GM19467 (cell line): ENCODE measurements around the gene PLEKHA6.
A peak's percentile ranks its signal among the peaks of the same experiment; 100 is the strongest.

Experiments
- ATAC-seq: cut with Tn5 transposase; IDR thresholded peaks from one replicate; pipeline ENCODE4 v1.9.1; 2021; ENCODE audit warnings: mild to moderate bottlenecking, moderate library complexity; ENCODE audit not compliant: unreplicated experiment

Gene PLEKHA6

GRCh38 chr1:204217648-204218000 lies 142.1 kb downstream of the PLEKHA6 start:
- no peak for ATAC-seq

GRCh38 chr1:204216880-204217647 lies 142.7 kb downstream of the PLEKHA6 start:
- no peak for ATAC-seq

DNA sequence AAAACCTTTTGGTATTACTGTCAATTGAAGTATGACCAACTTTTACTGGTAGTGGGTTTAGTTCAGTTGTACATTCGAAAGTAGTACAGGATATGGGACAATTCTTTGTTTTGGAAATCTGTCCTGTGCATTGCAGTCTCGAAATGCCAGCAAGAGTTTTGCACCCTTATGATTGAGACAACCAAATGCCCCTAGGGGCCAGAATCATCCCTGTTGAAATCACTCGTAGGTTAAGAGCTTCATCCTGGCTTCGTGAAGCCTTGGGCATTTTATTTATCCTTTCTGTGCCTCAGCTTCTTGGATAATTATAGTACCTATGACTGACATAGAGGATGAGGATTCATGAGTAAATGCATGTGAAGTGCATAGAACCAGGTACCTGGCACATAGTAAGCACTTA lies 143.5 kb downstream of the PLEKHA6 start:
- ATAC-seq: no peak

GRCh38 chr1:204213668-204214662 lies 145.8 kb downstream of the PLEKHA6 start, which contains the start of gene GOLT1A:
GOLT1A (minus strand) TSS chr1:204213988; CDS start chr1:204213906, 82 bp downstream.
- ATAC-seq: peak; percentile 70

DNA sequence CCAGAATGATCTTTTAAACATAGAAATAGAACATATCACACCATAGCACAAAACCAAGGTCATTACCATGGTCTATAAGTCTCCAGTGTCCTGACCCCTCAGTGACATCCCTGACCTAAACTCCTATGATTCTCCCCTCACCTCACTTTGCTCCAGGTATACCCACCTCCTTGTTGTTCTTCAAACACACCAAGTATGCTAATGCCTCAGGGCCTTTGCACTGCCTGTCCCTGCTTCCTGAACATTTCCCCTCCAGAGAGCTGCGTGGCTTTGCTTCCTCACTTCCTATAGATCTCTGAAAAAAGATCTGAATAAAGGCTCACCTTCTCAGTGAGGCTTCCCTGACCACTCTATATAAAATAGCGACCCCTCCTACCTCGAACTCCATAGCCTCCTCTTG lies 147.0 kb downstream of the PLEKHA6 start:
- no peak for ATAC-seq

DNA sequence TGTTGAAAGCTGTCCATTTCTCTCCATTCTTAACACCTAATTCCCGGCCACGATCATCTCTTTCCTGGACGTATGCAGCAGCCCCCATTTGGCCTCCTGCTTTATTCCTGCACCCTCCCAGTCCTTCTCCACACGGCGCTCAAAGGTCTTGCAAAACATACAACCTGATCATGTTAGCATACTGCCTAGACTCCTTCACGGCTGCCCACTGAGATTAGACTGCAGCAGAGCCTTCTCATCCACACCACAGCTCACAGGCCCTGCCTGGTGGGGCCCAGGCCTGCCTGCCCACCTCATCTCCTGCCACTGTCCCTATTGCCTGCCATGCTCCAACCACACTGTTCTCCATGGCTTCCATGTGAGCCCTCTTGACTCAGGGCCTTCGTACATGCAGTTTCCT lies 148.7 kb downstream of the PLEKHA6 start:
- ATAC-seq: no peak

- ATAC-seq: no peak
Measured at GRCh38 chr1:204207136-204207616, 152.6 kb downstream of the PLEKHA6 start.

- ATAC-seq: no peak
Measured at GRCh38 chr1:204206121-204206520, 153.6 kb downstream of the PLEKHA6 start.

DNA sequence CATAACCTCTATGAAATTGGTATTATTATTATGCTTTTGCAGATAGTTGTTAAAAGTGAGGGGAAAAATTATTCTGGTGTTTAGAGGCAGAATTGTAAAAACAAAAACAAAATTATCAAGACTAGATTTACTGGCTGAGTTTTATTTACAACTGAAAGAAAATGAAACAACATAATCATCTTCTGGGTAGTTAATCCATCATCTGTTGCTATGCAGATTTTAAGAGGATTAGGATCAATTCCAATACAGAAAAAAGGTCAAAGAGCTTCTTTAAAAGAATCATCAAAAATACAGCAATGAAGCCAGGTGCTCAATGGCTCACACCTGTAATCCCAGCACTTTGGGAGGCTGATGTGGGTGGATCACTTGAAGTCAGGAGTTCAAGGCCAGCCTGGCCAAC lies 154.2 kb downstream of the PLEKHA6 start:
- ATAC-seq: no peak

DNA sequence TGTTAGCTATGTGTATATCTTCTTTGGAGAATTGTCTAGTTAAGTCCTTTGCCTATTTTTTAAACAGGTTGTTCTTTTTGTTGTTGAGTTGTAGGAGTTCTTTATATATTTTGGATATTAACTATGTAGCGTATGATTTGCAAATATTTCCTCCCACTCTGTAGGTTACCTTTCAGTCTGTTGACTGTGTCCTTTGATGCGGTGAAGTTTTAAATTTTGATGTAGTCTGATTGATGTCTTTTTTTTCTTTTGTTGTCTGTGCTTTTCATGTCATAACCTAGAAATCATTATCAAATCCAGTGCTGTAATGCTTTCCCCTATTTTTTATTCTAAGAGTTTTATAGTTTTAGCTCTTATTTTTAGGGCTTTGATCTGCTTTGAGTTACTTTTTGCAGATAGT lies 154.8 kb downstream of the PLEKHA6 start:
- ATAC-seq: no peak

- ATAC-seq: no peak
Measured at GRCh38 chr1:204203206-204203767, 156.4 kb downstream of the PLEKHA6 start.

DNA sequence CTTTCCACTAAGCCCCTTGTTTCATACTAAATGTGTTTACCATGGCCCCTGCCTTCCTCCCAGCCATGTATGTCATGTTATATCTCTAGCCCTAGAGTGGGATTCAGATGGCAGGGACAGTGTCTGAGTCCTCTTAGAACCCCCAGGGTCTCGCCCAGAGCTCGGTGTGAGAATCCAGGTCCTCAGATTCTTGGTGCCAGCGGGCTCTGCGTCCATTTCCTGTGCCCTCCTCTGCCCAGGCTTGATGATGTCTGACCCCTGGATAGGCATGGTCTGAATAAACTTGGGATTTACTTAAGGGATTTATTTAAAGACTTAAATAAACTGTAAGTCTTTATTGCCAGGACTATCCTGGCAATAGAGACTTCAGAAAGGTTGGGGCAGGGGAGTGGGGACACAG lies 157.2 kb downstream of the PLEKHA6 start:
- no peak for ATAC-seq

DNA sequence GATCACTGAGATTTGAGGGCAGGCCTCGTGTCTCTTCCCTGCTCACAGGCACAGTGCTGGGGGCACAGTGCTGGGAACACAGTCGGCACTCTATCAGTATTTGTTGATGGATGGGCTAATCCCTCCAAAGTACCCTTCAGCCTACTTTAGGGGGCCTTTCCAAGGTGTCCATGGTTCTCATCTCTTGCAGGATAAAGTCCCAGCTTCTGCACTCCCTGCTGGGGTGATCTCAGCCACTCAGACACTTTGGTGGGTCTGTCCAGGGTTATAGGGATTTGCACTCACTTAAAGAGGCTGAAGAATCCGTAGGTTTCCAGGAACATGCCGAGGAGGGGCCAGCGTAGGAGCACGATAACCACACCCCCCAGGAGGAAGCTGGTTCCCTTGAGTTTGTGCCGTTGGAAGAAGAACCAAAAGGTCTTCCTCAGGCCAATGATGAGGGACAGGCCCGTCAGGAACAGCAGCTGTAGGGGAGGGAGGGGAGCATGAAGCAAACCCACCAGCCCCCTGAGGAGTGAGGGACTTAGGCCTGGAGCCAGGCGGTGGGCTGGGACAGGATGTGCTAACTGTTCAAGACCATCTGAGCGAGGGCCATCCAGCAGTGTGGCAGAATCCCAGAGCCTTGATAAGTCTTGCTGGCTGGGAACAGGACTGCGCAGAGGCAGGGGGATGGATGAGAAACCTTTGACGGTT lies 158.2 kb downstream of the PLEKHA6 start:
- ATAC-seq: no peak

- no peak for ATAC-seq
Measured at GRCh38 chr1:204199579-204199978, 160.2 kb downstream of the PLEKHA6 start.

GRCh38 chr1:204198348-204199340 lies 161.1 kb downstream of the PLEKHA6 start:
- no peak for ATAC-seq

DNA sequence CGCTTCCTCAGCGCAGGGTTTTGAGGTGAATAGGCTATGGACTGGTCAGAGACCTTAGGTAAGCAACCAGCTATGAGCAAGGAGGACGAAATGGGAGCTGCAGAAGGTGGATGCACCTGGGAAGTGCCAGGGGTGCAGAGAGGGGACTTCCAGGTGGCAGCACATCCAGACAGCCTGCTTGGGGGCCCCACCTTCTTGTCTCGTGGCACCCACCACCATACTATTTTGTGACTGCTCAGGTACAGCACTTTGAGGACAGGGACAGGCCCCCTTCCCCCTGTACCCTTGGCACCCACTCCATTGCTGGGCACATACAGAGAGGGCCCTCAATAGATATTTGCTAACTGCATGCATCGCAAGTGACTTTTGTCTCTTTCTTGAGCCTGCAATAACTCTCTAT lies 162.7 kb downstream of the PLEKHA6 start:
- ATAC-seq: no peak

DNA sequence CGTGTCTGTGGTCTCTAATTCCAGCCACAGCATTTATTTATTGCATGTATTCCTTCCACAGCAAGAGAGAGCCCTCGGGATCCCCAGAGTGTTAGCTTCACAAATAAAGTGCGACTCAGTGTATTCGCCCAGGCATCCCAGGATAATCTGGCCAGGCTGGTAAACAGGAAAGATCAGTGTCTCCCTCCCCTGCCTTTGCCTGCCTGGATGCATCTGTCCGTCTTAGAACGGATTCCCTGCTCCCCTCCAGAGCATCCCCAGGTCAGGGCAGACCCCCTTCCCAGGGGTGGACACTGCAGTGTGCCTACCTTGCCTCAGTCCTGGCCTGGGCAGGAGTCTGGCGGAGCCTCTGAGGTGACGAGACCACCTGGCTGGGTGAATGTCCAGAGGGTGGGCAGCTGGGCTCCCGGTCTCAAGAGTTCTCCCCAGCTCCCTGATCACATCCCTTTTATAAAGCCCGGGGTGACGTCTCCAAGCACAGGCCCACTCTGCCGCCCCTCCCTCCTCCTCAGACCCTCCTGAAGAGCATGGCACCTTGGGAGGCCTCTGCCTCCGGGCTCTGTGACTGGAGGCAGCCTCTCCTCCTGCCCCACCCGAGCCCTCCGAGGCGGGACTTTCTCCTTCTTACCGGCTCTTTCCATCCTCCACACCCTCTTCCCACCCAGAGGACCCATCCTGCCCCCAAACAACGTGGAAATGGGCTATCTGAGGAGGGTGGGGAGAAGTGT lies 163.5 kb downstream of the PLEKHA6 start, which contains the start of gene KISS1:
Gene KISS1, minus strand, starts transcription at position 424 of the 728 bp plus-strand sequence. CDS start 3,615 bp downstream, outside the sequence.
- no peak for ATAC-seq

GRCh38 chr1:204194771-204195170 lies 165.0 kb downstream of the PLEKHA6 start:
- no peak for ATAC-seq

DNA sequence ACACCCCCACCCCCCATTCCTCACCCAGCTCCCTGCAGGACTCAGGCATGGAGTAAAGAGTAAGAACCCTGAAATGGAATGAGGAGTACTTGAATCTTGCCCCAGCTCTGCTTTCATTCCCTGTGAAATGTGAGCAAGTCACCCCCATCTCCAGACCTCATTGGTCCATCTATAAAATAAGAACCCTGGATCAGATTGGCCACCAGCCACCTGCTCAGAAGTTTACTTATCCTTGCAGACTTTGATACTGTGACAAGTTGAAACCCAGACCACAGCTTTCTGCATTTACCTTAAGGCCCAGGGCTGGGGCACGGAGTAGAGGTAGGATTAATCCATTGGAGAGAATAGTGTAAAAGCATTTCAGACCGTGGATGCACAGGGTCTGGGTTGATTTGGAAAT lies 165.6 kb downstream of the PLEKHA6 start:
- no peak for ATAC-seq
